ENCODE measurements around the gene NTNG2.

DNA sequence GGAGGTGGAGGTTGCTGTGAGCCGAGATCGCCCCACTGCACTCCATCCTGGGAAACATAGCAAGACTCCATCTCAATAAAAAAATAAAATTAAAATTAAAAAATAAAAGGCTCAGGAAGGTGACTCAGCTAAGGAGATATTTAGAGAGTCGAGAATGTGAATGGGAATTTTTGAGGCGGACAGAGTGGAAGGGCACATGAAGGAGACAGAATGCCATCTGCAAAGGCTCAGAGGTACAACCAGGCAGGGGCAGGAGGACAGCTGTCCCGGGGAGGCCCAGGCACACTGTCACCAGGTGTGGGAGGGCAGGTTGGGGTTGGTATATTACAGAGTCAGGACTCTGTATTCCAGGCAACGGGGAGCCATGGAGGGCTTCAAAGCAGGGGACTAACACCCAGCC, 35.5 kb downstream of the NTNG2 start:
- TF ChIP-seq, protein P1, sequence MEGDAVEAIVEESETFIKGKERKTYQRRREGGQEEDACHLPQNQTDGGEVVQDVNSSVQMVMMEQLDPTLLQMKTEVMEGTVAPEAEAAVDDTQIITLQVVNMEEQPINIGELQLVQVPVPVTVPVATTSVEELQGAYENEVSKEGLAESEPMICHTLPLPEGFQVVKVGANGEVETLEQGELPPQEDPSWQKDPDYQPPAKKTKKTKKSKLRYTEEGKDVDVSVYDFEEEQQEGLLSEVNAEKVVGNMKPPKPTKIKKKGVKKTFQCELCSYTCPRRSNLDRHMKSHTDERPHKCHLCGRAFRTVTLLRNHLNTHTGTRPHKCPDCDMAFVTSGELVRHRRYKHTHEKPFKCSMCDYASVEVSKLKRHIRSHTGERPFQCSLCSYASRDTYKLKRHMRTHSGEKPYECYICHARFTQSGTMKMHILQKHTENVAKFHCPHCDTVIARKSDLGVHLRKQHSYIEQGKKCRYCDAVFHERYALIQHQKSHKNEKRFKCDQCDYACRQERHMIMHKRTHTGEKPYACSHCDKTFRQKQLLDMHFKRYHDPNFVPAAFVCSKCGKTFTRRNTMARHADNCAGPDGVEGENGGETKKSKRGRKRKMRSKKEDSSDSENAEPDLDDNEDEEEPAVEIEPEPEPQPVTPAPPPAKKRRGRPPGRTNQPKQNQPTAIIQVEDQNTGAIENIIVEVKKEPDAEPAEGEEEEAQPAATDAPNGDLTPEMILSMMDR (IDR thresholded peaks at IDR 0.05; ENCODE audit: low read length) = no peak
- TF ChIP-seq EZH2 (IDR thresholded peaks at IDR 0.05; ENCODE audit: borderline replicate concordance, low read length) = no peak

Measured in OCI-LY1 (cell line).